Measurements from ENCODE around the gene RELN. TPM values are rescaled to one million over a fixed set of nuclear protein-coding genes. Genes with fewer than 3 reads are reported as not detected.

RELN gene
- total RNA-seq, 1 donor from 2014 or later, result 0.11 TPM

- TF ChIP-seq, protein P1, sequence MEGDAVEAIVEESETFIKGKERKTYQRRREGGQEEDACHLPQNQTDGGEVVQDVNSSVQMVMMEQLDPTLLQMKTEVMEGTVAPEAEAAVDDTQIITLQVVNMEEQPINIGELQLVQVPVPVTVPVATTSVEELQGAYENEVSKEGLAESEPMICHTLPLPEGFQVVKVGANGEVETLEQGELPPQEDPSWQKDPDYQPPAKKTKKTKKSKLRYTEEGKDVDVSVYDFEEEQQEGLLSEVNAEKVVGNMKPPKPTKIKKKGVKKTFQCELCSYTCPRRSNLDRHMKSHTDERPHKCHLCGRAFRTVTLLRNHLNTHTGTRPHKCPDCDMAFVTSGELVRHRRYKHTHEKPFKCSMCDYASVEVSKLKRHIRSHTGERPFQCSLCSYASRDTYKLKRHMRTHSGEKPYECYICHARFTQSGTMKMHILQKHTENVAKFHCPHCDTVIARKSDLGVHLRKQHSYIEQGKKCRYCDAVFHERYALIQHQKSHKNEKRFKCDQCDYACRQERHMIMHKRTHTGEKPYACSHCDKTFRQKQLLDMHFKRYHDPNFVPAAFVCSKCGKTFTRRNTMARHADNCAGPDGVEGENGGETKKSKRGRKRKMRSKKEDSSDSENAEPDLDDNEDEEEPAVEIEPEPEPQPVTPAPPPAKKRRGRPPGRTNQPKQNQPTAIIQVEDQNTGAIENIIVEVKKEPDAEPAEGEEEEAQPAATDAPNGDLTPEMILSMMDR (IDR thresholded peaks at IDR 0.05), result no peak
- H3K27ac ChIP-seq, result no peak overlapping the region
- intact Hi-C loops (cut with DNase I), result no loop called here
- no peaks in the 10 kb centered on the region for H3K9me3 ChIP-seq
- H3K4me1 ChIP-seq, result no peaks in the 10 kb centered on the region
- no peak for DNase-seq (ENCODE audit: low spot score in 2 of 2)
- no peak overlapping the region for H3K4me3 ChIP-seq
- H3K27me3 ChIP-seq, result no peaks in the 10 kb centered on the region
- H3K36me3 ChIP-seq, result no peaks in the 10 kb centered on the region
These were observed 57.1 kb downstream of the RELN start for GRCh38 chr7:103932389-103932788.

DNA sequence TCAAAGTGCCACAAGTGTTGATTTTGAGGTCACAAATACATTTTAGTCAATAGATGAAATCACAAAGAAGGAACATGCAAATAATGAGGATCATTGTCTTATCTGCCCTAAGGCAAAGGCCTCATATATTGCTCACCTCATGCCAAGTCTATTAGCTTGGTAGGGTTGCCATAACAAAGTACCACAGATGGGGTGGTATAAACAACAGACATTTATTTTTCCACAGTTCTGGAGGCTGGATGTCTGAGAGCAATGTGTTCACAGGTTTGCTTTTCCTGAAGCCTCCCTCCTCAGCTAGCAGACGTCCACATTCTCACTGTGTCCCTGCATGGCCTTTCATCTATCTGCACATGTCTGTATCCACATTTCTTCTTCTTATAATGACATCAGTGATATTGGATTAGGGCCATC lies 59.6 kb downstream of the RELN start:
- TF ChIP-seq, protein P1 (IDR thresholded peaks at IDR 0.05), result no peak
- H3K27me3 ChIP-seq, result no peaks in the 10 kb centered on the region
- H3K9me3 ChIP-seq, result no peaks in the 10 kb centered on the region
- no peaks in the 10 kb centered on the region for H3K36me3 ChIP-seq
- intact Hi-C loops (cut with DNase I), result no loop called here
- H3K27ac ChIP-seq, result no peak overlapping the region
- H3K4me3 ChIP-seq, result no peak overlapping the region
- H3K4me1 ChIP-seq, result no peaks in the 10 kb centered on the region
- DNase-seq (ENCODE audit: low spot score in 2 of 2), result no peak

- no peaks in the 10 kb centered on the region for H3K36me3 ChIP-seq
- H3K9me3 ChIP-seq, result no peaks in the 10 kb centered on the region
- no peak for DNase-seq (ENCODE audit: low spot score in 2 of 2)
- intact Hi-C loops (cut with DNase I), result no loop called here
- H3K27me3 ChIP-seq, result no peaks in the 10 kb centered on the region
- no peak overlapping the region for H3K27ac ChIP-seq
- no peaks in the 10 kb centered on the region for H3K4me1 ChIP-seq
- H3K4me3 ChIP-seq, result no peak overlapping the region
- TF ChIP-seq, protein P1 (IDR thresholded peaks at IDR 0.05), result no peak
These were observed 60.9 kb downstream of the RELN start for GRCh38 chr7:103928581-103928980.

DNA sequence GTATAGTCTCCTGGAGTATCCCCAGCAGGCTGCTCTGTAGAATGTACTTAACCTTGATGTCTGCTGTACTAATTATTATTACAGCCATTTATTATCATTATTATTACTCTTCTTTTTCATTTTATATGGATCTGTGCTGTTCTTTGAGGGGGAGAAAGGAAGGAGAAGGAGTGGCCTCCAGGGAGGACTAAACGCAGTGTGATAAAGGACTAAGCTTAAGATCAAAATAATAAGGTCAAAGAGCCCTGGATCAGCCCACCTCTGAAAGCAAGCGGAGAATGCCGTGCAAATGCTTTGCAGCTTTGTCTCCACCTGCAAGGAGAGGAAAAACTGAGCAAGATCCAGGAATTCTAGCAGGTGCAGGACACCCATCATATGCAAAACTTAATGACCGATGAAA lies 65.3 kb downstream of the RELN start:
- Histone ChIP-seq H3K9me3 (no peaks in the 10 kb centered on the region), H3K27ac (no peak overlapping the region), H3K27me3 (no peaks in the 10 kb centered on the region), H3K36me3 (no peaks in the 10 kb centered on the region), H3K4me1 (no peaks in the 10 kb centered on the region), H3K4me3 (no peak overlapping the region)
- intact Hi-C loops (cut with DNase I), result no loop called here
- TF ChIP-seq, protein P1 (IDR thresholded peaks at IDR 0.05), result no peak
- DNase-seq (ENCODE audit: low spot score in 2 of 2), result no peak

- no peaks in the 10 kb centered on the region for H3K27me3 ChIP-seq
- no peak overlapping the region for H3K27ac ChIP-seq
- H3K9me3 ChIP-seq, result no peaks in the 10 kb centered on the region
- no peaks in the 10 kb centered on the region for H3K36me3 ChIP-seq
- no peak overlapping the region for H3K4me3 ChIP-seq
- H3K4me1 ChIP-seq, result no peaks in the 10 kb centered on the region
- no peak for DNase-seq (ENCODE audit: low spot score in 2 of 2)
- intact Hi-C loops (cut with DNase I), result no loop called here
- TF ChIP-seq, protein P1 (IDR thresholded peaks at IDR 0.05), result no peak
These were observed 67.1 kb downstream of the RELN start for GRCh38 chr7:103922407-103922806.

- TF ChIP-seq, protein P1 (IDR thresholded peaks at IDR 0.05), result no peak
- DNase-seq (ENCODE audit: low spot score in 2 of 2), result no peak
- intact Hi-C loops (cut with DNase I), result no loop called here
These were observed 67.8 kb downstream of the RELN start for GRCh38 chr7:103921692-103922091.

More at GRCh38 chr7:103921692-103922091, 67.8 kb downstream of the RELN start:
- Histone ChIP-seq H3K27me3 (no peaks in the 10 kb centered on the region), H3K4me3 (no peak overlapping the region), H3K9me3 (no peaks in the 10 kb centered on the region), H3K27ac (no peak overlapping the region), H3K36me3 (no peaks in the 10 kb centered on the region), H3K4me1 (no peaks in the 10 kb centered on the region)
